GM21786 (cell line): Measurements from ENCODE around the gene VASH1.

ENCODE experiments used
- ATAC-seq: cut with Tn5 transposase; IDR thresholded peaks from one replicate; pipeline ENCODE4 v1.9.1; 2021; ENCODE audit not compliant: unreplicated experiment

Gene VASH1

GRCh38 chr14:76782115-76782884 is 21.0 kb downstream of the VASH1 start:
- ATAC-seq, result no peak

DNA sequence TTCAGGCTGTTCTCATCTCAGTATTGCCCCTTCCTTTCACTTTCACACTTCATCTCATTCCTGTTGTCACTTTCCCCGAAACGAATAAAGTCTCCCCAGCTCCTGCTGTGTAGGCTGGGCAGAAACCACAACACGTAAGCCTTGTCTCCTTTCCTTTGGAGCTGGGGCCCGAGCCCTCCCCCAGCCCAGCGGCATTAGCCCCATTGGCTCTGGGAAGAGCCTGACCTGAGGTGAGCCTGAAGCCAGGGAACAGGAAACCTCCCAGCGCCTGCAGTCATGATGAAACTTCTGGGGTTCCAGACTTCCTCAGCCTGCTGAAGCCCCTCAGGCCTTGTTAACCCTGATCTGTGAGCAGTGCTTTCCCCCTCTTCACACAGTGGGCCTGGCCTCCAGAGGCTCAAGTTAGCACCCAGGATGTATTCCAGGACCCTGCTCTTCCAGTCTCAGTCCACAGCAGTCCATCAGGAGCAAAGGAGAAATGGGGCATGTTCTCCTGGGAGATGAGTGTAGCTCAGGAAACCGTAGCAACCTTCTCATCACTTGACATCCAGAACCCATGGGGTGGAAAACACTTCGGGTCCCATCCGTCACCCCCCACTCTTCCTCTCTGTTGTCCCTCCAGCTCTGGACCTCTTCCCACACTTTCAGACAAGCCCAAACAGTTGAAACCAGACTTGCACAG is 21.8 kb downstream of the VASH1 start:
- no peak for ATAC-seq

DNA sequence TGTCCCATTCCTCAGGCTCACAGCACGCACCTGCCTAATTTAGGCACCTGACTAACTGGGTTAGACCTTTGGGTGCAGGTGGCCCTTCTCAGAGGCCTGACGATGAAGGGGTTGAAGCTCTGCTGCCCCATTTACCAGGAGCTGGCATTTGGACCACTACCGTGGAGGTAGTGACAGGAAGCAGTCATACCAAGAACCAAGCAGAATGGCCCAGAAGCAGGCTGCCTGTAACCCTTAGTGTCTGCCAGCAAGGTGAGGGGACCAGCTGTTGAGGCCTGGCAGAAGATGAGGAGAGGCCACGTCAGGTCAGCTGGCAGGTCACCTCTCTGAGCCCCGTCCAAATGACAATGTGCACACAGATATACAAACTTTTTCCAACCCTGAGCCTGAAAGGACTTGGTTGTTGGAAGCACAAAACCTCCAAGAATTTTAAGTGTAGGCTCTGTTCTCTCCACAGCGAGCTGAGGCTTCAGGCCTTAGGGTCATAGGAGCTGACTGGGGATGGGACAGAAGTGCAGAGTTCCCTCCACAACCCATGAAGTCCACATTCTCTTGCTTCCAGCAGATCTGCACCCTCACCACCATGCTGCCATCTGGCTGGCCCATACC is 23.1 kb downstream of the VASH1 start:
- ATAC-seq, result no peak

DNA sequence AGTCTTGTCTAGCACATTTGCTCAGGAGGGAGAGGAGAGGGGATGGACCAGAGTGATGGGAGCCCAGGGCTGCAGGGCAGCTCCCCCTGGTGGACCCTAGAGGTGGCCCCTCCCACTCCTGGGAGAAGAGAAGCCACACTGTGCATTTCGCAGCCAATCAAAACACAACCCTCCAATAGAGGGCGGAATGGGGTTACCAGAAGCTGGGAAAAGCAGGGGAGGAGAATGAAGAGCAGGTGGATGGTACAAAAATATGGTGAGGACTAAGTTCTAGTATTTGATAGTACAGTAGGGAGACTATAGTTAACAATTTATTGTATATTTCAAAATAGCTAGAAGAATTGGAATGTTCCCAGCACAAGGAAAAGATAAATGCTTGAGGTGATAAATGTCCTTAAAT is 23.6 kb downstream of the VASH1 start:
- peak; percentile 75 for ATAC-seq

- no peak for ATAC-seq
These were observed 25.3 kb downstream of the VASH1 start for GRCh38 chr14:76786601-76787000.

GRCh38 chr14:76792422-76792821 is 31.2 kb downstream of the VASH1 start:
- no peak for ATAC-seq

GRCh38 chr14:76793324-76793723 is 32.1 kb downstream of the VASH1 start:
- no peak for ATAC-seq

DNA sequence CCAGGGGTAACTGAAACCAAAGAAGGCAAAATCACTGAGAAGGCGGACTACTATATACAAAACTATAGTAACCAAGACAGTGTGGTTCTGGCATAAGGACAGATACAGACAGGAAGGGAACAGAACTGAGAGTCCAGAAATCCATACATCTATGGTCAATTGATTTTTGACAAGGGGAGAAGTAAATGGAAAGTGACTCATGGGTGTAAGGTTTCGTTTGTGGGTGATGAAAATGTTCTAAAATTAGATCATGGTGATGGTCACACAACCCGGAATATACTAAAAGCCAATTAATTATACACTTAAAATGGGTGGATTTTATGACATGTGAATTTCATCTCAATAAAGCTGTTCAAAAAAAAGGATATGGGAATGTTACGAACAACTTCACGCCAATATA is 32.7 kb downstream of the VASH1 start:
- no peak for ATAC-seq

- ATAC-seq, result no peak
These were observed 45.2 kb downstream of the VASH1 start for GRCh38 chr14:76806446-76806845.

- ATAC-seq, result no peak
These were observed 46.7 kb downstream of the VASH1 start for GRCh38 chr14:76808011-76808410.

- no peak for ATAC-seq
These were observed 47.7 kb downstream of the VASH1 start for GRCh38 chr14:76808990-76809389.

GRCh38 chr14:76810525-76810924 is 49.3 kb downstream of the VASH1 start:
- ATAC-seq, result no peak

DNA sequence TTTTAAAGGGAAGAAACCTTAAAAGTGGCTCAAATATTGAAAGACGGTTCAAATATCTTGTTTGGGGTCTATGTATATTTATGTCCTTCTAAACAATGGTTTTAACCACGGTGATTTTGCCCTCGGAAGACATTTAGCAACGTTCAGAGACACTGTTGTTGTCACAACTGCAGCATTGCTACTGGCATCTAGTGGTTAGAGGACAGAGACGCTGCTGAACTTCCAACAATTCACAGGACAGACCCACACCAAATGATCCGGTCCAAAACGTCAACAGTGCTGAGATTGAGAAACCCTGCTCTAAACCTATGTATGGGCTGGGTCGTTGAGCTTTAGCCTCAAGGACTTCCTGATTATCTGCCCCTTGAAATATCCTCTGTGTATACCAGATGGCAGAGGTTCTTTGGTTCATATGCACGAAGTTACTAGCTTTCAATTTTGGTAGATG is 49.7 kb downstream of the VASH1 start:
- peak; percentile 36 for ATAC-seq

DNA sequence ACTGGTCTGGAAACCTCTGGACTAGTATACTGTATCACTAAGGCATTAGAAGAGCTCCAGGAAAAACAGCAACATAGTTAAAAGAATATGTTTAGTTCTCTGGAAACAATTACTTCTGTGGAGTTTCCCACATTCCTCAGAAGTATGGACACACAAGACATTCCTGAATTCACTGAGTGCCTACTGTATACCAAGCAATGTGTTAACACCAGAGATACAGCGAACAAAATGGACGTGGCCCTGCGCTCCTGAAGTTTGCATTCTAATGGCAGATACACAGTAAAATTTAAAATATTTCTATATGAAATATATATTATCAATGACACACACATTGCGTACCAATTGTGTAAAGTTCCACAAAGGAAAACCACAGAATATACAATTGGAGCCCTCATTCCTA is 50.3 kb downstream of the VASH1 start:
- ATAC-seq, result no peak

GRCh38 chr14:76812093-76812421 is 50.8 kb downstream of the VASH1 start:
- no peak for ATAC-seq

DNA sequence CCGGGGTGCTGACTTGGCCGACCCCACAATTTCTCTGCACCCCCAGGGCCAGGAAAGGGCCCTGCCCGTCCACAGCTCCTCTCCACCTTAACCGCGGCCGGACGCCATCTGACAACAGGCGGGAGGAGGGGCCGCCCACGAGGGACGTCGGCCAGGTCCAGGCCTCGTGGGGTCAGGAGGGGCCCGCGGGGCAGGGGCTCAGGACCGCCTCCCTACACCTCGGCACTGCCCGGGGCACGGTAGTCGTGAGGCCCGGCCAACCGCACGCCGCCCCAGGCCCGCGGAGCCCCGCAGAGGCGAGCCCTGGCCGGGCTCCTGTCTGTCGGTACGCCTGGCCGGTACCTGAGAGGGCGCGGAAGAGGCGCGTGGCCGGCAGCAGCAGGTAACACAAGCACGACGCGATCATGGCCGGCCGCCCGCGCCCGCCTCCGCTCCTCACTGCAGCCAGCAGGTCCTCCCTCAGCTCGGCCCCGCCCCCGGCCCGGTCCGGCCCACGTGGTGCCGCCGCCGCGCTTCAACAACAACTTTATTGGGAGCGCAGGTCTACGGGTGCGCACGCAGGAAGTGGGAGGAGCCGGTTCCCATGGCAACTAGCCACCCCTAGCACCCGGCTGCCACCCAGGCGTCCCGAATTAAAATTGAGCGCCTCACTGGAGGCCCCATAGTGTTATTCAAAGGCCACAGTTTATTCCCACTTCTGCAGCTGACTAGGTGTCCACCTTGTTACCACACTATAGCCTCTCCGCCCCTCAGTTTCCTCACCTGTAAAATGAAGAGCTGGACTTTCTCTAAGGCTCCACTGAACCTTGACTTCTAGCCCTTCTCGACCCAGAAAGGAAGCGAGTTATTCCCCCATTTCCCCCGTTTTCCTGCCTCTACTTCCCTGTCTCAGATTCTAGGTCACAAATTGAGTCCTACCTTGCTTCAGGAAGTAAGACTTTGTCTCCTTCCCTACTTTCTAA is 51.4 kb downstream of the VASH1 start, which contains the start of gene ANGEL1:
ANGEL1 (minus strand) TSS at position 461 of the 962 bp plus-strand sequence; CDS start at position 406, 55 bp downstream.
- ATAC-seq, result peak; percentile 77

DNA sequence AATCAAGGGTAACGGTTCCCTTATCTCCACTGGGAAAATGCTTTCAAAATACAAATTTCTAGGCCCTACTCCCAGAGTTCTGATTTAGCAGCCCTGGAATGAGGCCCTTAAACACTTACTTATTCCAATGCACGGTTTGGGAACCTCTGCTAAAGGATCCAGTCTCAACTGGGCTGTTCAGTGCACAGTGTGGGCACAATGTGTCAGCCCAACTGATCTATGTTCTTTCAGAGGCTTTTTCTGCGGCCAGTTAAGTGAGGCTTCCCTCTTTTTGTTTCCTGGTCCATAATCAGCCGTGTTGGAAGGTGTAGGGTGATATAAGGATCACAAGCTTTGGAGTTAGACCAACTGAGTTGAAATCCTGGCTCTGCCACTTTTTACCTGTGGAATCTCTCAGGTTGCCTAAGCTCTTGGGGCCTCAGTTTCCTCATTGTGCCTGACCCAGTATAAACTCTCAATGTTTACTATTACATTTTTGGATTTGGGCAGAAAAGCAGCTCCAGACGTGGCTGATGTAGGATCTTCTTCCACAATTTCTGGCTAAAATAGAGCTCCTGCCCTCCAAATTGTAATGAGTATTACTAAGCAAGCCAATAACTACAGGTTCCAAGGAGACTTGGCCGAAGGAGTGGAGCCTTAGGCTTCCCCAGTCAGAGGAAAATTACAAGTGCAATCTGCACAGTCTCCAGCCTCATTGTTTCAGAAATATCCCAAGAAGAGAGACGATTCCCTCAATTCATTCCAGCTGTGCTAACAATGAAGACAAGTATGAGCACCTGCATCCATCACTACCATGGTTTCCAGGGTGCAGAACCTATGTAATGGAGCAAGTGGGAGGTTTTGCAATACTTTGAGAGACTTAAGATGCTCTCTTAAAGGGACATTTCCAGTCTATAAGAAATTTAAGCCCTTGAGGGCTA is 53.7 kb downstream of the VASH1 start:
- ATAC-seq, result no peak

DNA sequence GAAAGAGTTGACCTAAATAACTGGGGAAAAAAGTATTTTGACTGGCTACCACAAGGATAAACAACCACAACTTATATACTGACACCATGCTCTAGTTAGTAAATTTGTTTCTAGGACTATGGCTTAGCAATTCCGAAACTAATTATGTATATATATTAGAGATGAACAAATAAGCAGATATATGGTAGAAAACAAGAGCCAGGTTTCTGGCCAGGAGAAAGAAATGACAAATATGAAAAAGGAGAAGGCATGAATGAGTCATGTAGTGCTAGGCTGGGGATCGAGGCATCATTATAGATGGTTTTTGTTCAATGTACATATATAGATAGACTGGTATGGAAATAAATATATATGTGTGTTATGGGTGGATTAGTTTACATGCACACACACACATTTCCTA is 59.4 kb downstream of the VASH1 start:
- no peak for ATAC-seq

DNA sequence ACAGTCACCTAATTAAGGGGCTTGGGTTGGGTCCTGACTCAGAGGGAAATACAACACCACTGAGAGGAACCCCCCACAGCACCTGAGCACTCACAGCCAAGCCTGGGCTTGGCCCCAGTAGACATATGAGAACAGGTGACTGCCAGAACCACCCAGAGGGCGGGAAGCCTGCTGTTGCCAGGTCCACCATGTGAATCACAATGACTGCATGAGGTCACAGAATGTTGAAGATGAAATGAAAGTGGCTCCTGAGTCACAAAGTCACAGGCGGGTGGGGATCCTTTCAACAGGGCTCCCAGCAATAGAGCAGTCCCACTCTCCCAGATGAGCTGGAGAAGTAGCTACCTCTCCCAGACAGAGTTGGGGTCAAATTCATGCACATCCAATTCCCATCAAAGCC is 64.9 kb downstream of the VASH1 start, which contains the start of gene LRRC74A:
LRRC74A (plus strand) TSS at position 287 of the 400 bp plus-strand sequence. CDS start 290 bp downstream, outside the sequence.
- no peak for ATAC-seq
